HAP-1 (cell line): ENCODE data around the gene NHLRC2.

Experiments used
- DNase-seq, 2 experiments: peaks; one replicate each; pipeline ENCODE4 v3.0.0-alpha.2; 2016 to 2020; ENCODE audit warnings: low spot score in 2 of 2
- H3K27me3 ChIP-seq: fragments of 250-450 bp; sonication (Bioruptor Pico); 2 replicates; pipeline ENCODE4 v1.5.1; 2020; ENCODE audit warnings: low read depth, mild to moderate bottlenecking, moderate library complexity
- H3K36me3 ChIP-seq: fragments of 250-450 bp; sonication (Bioruptor Pico); replicated peaks from 2 replicates; pipeline ENCODE4 v1.5.1; 2020; ENCODE audit warnings: mild to moderate bottlenecking
- H3K4me1 ChIP-seq: fragments of 250-450 bp; sonication (Bioruptor Pico); 2 replicates; pipeline ENCODE4 v1.5.1; 2020; ENCODE audit warnings: mild to moderate bottlenecking
- H3K4me3 ChIP-seq: fragments of 250-450 bp; sonication (Bioruptor Pico); 2 replicates; pipeline ENCODE4 v1.5.1; 2020; ENCODE audit warnings: mild to moderate bottlenecking, moderate library complexity
- H3K9me3 ChIP-seq: fragments of 250-450 bp; sonication (Bioruptor Pico); 2 replicates; pipeline ENCODE4 v1.5.1; 2020; ENCODE audit warnings: mild to moderate bottlenecking, moderate library complexity
- in situ Hi-C: fragments of 300-500 bp; cut with MboI; formaldehyde crosslinking; loops from 3 replicates; pipeline ENCODE4 v1.14.3; 2020; ENCODE audit warnings: low sequenced_read_pairs, inconsistent platforms, mixed read lengths

The NHLRC2 gene

DNA sequence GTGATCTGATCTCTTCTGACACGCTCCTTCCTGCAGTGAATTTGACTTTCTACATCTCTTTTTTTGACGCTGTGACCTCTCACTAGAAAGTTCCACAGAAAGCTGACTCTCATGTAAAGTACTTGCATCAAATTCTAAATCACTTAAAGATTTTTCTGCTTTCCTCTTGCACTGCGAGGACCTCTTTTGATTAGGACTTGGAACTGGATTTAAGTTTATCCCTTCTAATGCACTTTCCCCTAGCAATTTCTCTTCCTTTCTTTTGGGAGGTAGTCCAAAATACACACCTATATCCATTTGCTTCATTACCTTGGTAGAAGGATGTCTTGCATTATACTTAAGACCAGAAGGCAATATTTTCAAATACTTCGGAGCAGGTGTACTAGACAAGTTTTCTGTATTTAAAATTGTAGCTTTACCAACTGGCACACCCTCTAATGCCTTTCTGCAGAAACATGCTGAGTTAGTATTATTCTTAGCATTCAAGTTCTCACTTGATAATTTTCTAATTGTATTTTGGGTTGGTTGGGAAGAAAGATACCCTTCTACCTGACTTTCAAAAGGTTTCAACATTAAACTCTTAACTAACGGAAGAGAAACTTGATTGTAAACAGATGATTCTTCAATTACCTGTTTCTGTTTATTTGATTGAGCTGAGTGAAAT lies 5.2 kb upstream of the NHLRC2 start:
- in situ Hi-C loops = no loop called here
- H3K27me3 ChIP-seq = no peaks in the 10 kb centered on the region
- 0 out of 2 replicates have a peak, but pooled peaks cover 3% of the 10 kb centered on the region for H3K36me3 ChIP-seq
- no peak for DNase-seq
- H3K4me3 ChIP-seq = no peak overlapping the region
- H3K4me1 ChIP-seq = peaks cover 9% of the 10 kb centered on the region
- no peaks in the 10 kb centered on the region for H3K9me3 ChIP-seq

DNA sequence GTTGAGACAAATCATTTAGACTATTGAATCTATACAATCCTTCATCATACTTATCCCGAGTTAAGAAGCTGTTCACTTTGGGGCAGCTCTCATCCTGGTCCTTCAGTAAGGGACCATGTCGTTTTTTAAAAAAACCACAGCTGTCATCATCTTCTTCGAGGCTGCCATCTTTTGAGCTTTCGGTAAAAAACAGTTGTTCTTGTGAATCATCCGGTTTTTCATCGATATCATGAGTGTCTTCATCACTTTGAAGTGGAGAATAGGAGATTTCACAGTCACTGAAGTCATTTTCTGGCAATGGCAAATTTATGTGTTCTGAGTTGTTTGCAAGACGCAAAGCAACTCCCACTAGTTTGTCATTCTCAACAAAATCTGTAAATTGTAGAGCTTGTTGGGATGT lies 4.5 kb upstream of the NHLRC2 start:
- Histone ChIP-seq H3K27me3 (no peaks in the 10 kb centered on the region), H3K4me1 (peaks cover 7% of the 10 kb centered on the region), H3K9me3 (no peaks in the 10 kb centered on the region), H3K4me3 (no peak overlapping the region), H3K36me3 (0 out of 2 replicates have a peak, but pooled peaks cover 3% of the 10 kb centered on the region)
- in situ Hi-C loops = no loop called here
- no peak for DNase-seq

DNA sequence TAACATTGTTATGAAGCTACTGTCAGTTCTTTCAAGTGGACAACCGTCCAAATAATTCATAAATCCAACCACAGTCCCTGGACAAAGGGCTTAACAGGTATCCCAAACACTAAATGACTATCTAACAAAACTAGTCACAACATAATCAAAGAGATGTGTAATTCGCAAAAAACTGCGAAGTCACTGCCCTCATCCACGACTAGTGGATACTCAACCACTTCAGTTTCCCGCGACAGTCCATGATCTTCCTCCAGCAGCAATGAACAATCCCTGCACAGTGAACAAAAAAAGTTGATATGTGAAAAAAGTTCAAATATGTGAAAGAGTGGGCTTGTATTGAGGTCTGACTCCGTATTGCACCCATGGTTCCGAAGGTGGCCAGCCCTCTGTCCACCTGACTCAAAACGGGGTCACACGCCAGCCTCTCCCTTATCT lies 866 bp upstream of the NHLRC2 start:
- H3K4me3 ChIP-seq = peak overlapping the region; percentile 73
- DNase-seq = no peak
- H3K36me3 ChIP-seq = peaks cover 3% of the 10 kb centered on the region; the same call in 1 of the 2 replicates
- in situ Hi-C loops = no loop called here
- H3K27me3 ChIP-seq = no peaks in the 10 kb centered on the region
- peaks cover 21% of the 10 kb centered on the region for H3K4me1 ChIP-seq
- no peaks in the 10 kb centered on the region for H3K9me3 ChIP-seq

DNA sequence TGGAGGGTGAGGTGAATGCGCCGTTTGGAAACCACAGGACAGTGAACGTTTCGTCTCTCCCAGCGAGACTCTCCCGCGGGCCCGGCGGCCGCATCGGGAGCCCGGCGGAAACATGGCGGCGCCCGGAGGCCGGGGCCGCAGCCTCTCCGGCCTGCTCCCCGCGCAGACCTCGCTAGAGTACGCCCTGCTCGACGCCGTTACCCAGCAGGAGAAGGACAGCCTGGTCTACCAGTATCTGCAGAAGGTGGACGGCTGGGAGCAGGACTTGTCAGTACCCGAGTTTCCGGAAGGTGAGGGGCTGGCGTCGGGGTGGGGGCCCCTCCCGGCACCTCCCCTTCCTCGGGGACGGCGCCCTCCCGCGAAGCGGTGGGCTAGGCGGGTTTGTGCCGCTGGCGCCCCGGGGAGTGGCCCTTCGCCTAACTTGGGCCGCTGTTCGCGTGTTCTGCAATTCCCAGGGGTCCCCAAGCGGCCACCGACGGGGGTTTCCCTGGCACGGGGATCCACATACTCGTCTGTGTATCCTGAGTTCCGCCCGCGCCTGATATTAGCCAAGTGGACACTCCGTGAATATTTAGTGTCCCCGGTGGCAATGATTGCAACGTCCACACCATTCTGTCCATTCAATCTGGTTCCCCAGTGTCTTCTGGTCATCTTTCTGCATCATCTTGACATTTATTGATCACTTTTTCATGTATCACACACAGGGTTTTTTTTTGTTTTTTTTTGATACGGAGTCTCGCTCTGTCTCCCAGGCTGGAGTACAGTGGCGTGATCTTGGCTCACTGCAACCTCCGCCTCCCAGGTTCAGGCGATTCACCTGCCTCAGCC lies 514 bp downstream of the NHLRC2 start:
- in situ Hi-C loops = no loop called here
- no peaks in the 10 kb centered on the region for H3K9me3 ChIP-seq
- peaks cover 21% of the 10 kb centered on the region for H3K4me1 ChIP-seq
- peaks cover 17% of the 10 kb centered on the region for H3K36me3 ChIP-seq
- peak; percentile 15 to 62 for DNase-seq
- H3K27me3 ChIP-seq = no peaks in the 10 kb centered on the region
- peak overlapping the region; percentile 73 for H3K4me3 ChIP-seq

DNA sequence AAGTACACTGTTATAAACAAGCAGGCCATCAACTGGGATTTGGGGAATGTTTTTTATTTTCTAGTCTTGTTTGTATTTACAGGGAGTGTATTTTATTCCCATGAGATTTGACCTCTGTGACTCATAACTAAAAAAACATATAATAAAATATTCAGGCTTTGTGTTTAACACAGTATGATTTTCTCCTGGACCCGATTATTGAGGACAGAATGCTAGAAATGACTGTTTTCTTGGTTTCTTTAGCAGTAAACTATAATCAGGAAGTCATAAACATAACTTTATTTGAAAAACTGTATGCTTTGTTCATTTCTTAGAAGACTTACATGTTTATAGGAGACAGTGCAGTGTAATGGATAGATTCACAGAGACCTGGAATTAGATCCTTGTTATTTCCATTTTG lies 2.1 kb downstream of the NHLRC2 start:
- Histone ChIP-seq H3K27me3 (no peaks in the 10 kb centered on the region), H3K4me3 (peak overlapping the region; percentile 73), H3K36me3 (peaks cover 33% of the 10 kb centered on the region), H3K9me3 (no peaks in the 10 kb centered on the region), H3K4me1 (peaks cover 21% of the 10 kb centered on the region)
- in situ Hi-C loops = no loop called here
- DNase-seq = no peak

DNA sequence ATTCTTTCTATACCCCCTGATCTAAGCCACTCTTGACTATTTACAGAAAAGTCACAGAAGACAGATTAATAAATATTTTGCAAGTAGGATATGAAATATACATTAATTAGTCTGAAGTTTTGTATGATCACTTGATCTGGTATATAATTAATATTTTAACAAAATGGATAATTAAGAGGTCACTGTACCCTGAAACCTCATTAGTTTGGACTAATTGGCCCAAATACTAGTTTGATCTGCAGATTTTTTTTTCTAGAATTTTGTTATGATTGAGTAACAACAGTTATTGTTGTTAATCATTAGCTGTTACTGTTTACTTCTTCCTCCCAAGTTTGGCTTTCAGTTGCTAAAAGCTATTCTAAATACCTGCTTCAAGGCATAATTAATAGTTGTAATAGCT lies 2.7 kb downstream of the NHLRC2 start:
- no peak for DNase-seq
- Histone ChIP-seq H3K4me3 (no peak overlapping the region), H3K4me1 (peaks cover 21% of the 10 kb centered on the region), H3K9me3 (no peaks in the 10 kb centered on the region), H3K27me3 (no peaks in the 10 kb centered on the region), H3K36me3 (peaks cover 36% of the 10 kb centered on the region)
- in situ Hi-C loops = no loop called here

DNA sequence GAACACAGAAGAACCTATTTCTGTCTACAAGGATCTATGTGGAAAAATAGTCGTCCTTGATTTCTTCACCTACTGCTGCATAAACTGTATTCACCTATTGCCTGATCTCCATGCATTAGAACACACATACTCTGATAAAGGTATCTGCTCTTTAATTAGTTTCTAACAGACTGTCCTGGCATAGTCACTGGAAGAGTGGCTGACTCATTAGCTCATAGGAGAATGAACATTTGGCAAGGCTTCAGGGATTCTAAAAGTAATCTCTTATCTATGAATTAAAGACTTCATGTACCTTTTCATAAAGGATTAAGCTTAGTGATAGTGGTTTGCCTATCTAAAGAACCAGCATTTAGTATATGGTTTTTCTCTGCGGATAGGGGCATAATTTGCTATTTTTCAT lies 4.1 kb downstream of the NHLRC2 start:
- in situ Hi-C loops = no loop called here
- DNase-seq = no peak
- Histone ChIP-seq H3K36me3 (peaks cover 47% of the 10 kb centered on the region), H3K27me3 (no peaks in the 10 kb centered on the region), H3K4me3 (no peak overlapping the region), H3K9me3 (no peaks in the 10 kb centered on the region), H3K4me1 (peaks cover 14% of the 10 kb centered on the region)

DNA sequence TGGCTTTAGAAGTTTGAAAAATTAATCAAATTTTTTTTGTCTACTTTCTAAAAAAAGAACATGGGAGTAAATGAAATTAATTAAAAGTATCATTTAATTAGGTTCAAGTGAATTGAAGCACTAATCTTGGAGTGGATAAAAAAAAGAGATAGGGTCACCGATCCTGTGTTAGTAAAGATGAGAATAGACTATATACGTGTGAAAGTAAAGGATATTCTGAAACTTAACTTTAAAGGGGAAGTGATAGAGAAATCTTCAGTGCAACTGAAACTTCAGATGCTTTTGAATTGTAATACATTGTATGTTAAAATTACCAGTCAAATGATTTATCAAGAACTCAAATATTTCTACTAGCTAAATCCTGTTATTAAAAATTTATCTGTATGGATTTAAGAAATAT lies 4.8 kb downstream of the NHLRC2 start:
- H3K27me3 ChIP-seq = no peaks in the 10 kb centered on the region
- H3K36me3 ChIP-seq = peaks cover 53% of the 10 kb centered on the region
- peaks cover 14% of the 10 kb centered on the region for H3K4me1 ChIP-seq
- H3K9me3 ChIP-seq = no peaks in the 10 kb centered on the region
- no peak for DNase-seq
- in situ Hi-C loops = no loop called here
- H3K4me3 ChIP-seq = no peak overlapping the region

DNA sequence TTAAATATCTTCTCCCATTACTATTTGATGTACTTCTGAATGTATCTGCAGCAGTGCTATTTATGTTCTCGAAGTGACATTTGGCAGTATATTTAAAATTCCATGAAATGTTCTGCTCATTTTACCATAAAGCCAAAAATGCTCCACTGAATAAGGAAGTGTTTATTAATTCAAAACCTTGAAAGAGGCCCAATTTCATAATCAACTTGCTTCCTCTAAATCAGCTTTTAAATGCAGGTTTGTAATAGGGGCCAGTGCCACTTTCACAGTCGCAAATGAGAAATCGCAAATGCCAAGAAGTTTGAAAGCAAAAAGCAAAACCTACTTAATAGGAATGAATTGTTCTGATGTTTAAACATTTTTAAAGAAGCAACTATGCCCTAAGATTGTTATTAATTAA lies 11.4 kb downstream of the NHLRC2 start:
- no peak for DNase-seq
- Histone ChIP-seq H3K4me3 (no peak overlapping the region), H3K27me3 (no peaks in the 10 kb centered on the region), H3K36me3 (peaks cover 26% of the 10 kb centered on the region), H3K9me3 (no peaks in the 10 kb centered on the region), H3K4me1 (no peaks in the 10 kb centered on the region)
- in situ Hi-C loops = no loop called here

DNA sequence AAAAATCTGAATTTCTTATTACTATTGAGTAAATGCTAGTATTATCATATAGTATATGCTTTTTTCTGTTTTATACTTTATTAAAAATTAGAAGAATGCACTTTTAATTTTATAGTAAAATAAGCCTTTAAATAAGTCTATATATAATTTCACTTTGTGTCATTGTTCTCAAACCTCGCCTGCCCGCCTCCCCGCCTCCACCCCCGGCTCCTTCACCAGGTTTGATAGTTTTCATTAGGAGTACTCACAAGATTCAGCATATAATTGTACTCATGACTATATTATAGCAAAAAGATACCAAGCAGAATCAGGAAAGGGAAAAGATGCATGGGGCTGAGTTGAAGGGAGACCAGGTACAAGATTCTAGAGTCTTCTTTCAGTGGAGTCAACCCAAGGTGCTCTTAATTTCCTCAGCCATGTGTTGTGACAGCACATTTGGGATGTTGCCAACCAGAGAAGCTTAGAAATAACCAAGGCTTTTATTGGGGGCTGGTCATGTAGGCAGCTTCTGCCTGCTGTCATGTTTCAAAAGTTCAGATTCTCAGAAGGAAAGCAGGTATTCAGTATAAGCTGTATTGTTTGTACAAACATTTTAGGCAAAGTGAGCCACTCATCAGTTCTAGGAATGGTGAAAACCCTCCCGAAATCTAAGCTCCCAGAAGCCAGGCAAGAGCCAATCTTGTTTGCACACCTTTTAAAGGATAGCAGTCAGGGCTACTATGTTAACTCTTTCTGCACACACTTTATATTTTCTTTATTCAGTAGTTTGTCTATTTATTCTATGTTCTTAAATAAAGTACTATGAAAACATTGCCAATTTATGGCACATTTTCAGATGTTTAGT lies 12.3 kb downstream of the NHLRC2 start:
- Histone ChIP-seq H3K27me3 (no peaks in the 10 kb centered on the region), H3K4me3 (no peak overlapping the region), H3K36me3 (peaks cover 20% of the 10 kb centered on the region), H3K9me3 (0 out of 2 replicates have a peak, but pooled peaks cover 2% of the 10 kb centered on the region), H3K4me1 (no peaks in the 10 kb centered on the region)
- DNase-seq = no peak
- in situ Hi-C loops = no loop called here

DNA sequence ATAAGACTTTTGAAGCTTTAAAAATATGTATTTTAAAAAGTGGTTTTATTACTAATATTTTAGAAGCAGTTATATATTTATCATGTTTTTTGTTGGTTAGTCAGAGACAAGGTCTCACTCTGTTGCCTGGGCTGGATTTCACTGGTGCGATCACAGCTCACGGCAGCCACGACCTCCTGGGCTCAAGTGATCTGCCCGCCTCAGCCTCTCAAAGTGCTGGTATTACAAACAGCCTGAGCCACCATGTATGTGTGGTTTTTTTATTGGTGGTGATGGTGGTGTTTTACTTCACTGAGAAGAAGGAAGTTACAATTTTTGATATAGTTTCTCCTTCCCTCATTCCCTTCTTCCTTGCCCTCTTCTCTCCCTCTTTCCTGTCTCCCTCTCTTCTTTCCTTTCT lies 13.4 kb downstream of the NHLRC2 start:
- 0 out of 2 replicates have a peak, but pooled peaks cover 2% of the 10 kb centered on the region for H3K9me3 ChIP-seq
- H3K27me3 ChIP-seq = no peaks in the 10 kb centered on the region
- peaks cover 11% of the 10 kb centered on the region for H3K36me3 ChIP-seq
- in situ Hi-C loops = no loop called here
- DNase-seq = no peak
- H3K4me3 ChIP-seq = no peak overlapping the region
- no peaks in the 10 kb centered on the region for H3K4me1 ChIP-seq

DNA sequence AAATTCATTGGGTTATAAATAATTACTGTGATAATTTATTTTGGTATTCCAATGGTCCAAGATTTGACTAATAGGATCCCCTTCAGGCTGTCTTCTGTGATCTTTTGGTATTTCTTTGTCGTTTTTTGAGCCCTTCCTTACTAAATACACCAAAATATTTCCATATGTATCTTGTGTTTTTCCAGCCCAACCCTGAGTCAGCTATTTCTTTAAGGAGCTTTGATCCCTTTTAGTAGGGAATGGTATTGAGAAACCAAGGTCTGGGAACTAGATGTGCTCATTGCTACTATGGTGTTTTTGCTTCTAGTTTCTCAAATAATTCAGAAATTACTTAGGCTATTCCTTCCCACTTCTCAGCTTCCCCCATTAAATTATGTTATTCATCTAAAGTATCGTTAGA lies 15.3 kb downstream of the NHLRC2 start:
- H3K4me1 ChIP-seq = no peaks in the 10 kb centered on the region
- no peak overlapping the region for H3K4me3 ChIP-seq
- H3K9me3 ChIP-seq = 0 out of 2 replicates have a peak, but pooled peaks cover 2% of the 10 kb centered on the region
- DNase-seq = no peak
- H3K36me3 ChIP-seq = no peaks in the 10 kb centered on the region; the same call in none of the 2 replicates
- in situ Hi-C loops = no loop called here
- H3K27me3 ChIP-seq = no peaks in the 10 kb centered on the region

DNA sequence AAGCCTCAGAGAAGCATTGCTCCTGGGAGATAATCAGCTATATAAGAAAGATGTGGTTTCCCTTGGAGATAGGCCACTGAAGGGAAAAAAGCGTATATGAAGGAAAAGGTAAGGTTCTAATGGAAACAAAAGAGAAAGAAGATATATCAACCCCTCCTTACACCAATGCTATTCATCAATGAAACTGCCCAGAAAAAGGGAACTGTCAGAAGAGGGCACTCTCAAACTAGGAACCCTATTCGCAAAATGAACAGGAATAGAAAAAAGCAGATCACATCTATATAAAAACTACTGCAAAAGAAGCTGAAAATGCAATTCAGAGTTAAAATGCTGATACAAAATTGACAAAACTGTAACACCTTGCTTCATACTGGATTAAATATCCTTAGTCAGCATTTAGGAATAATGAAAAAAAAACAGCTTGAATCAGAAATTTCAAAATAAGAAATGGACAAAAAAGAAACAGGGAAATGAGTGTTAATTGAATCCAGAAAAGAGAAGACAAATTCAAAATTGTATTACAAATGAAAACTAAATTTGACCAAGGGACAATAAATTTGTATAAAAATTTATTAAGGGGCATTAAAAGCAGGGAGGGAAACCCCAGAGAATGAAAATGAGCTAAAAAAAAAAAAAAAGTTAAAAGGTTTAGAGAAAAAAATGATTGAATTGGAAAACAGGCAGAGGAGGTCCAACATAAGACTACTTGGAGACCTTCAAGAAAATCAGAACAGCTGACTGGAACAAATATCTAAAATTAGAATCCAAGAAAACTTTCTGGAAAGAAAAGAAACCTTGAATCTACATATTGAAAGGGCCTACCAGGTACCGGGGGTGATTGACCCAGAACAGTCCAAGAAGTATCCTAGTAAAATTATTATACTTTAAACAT lies 17.9 kb downstream of the NHLRC2 start:
- Histone ChIP-seq H3K27me3 (no peaks in the 10 kb centered on the region), H3K4me1 (no peaks in the 10 kb centered on the region), H3K36me3 (peaks cover 5% of the 10 kb centered on the region), H3K4me3 (no peak overlapping the region), H3K9me3 (0 out of 2 replicates have a peak, but pooled peaks cover 2% of the 10 kb centered on the region)
- DNase-seq = no peak
- in situ Hi-C loops = no loop called here
